ENCODE data around the gene SLC22A14.

- TF ChIP-seq POLR2A (IDR thresholded peaks at IDR 0.05), result no peak
- no peak for TF ChIP-seq CTCF (IDR thresholded peaks at IDR 0.05)
Observed at GRCh38 chr3:38331257-38332022, 49.3 kb downstream of the SLC22A14 start.
